HepG2 (cell line): Measurements from ENCODE around the gene PROSER1. TPM values are rescaled to one million over a fixed set of nuclear protein-coding genes. Genes with fewer than 3 reads are reported as not detected.

Experiments used
- ATAC-seq: fragments of 200-7000 bp; cut with Tn5 transposase; 3 replicates; pipeline ENCODE4 v1.9.1; 2020; ENCODE audit warnings: mild to moderate bottlenecking, moderate library complexity
- BruUV-seq: library from RNA; stranded (reverse); fragments of 400-500 nt; replicated peaks from 2 replicates; lab custom pipeline; 2021; lab: Mats Ljungman, UMichigan
- CTCF ChIA-PET: fragments of 300-600 bp; formaldehyde crosslinking; extraction: SDS; loops from one replicate; lab custom pipeline; 2021; ENCODE audit warnings: low total read pairs, inconsistent platforms, low intra/inter-chr PET ratio; lab: Yijun Ruan, JAX
- POLR2A ChIA-PET: fragments of 350-600 bp; sonication (Branson Sonifier 250); formaldehyde crosslinking; loops from one replicate; lab custom pipeline; 2020; ENCODE audit warnings: antibody characterized with exemption, inconsistent platforms; lab: Yijun Ruan, JAX
- DNase-seq: peaks from one replicate; pipeline ENCODE4 v3.0.0-alpha.2; 2015; ENCODE audit warnings: low spot score
- FAIRE-seq: peaks from 3 replicates; lab custom pipeline; 2011; peaks lifted over from hg19 to GRCh38; lab: Jason Lieb, UNC
- H2AFZ ChIP-seq: one replicate; pipeline ENCODE4 v1.6.1; 2011; ENCODE audit warnings: low read length, inconsistent platforms
- H3K27ac ChIP-seq: fragments of 300-600 bp; 3 replicates; pipeline ENCODE4 v1.8.0; 2011; ENCODE audit warnings: mixed run types, mild to moderate bottlenecking, mixed read lengths, low read length, inconsistent platforms; ENCODE audit not compliant: insufficient read depth; ENCODE audit errors: extremely low read length
- H3K27me3 ChIP-seq, 2 experiments: fragments of 200-600 bp in 1 of 2; 2 replicates in 1 of 2; 3 replicates in 1 of 2; pipeline versions ENCODE4 v1.6.0 to v1.8.0; 2011; ENCODE audit warnings: low read length in 2 of 2, mild to moderate bottlenecking in 2 of 2, moderate library complexity in 2 of 2, inconsistent platforms in 1 of 2; ENCODE audit not compliant: insufficient read depth in 2 of 2, control insufficient read depth in 1 of 2
- H3K36me3 ChIP-seq, 2 experiments: fragments of 200-600 bp in 1 of 2; replicated peaks in 1 of 2; 2 replicates in 1 of 2; 3 replicates in 1 of 2; pipeline versions ENCODE4 v1.5.1 to v1.8.0; 2011; ENCODE audit warnings: low read length in 2 of 2, inconsistent platforms in 1 of 2; ENCODE audit not compliant: insufficient read depth in 2 of 2, control insufficient read depth in 1 of 2
- H3K4me1 ChIP-seq: 2 replicates; pipeline ENCODE4 v1.5.1; 2012; ENCODE audit warnings: low read length, inconsistent platforms; ENCODE audit not compliant: insufficient read depth
- H3K4me2 ChIP-seq: 2 replicates; pipeline ENCODE4 v1.6.0; 2011; ENCODE audit warnings: low read depth, low read length, inconsistent platforms
- H3K4me3 ChIP-seq, 3 experiments: fragments of 200-600 bp in 1 of 3; sonication (generic), shearing (Covaris generic) in 1 of 3; replicated peaks in 1 of 3; 2 replicates each; pipeline ENCODE4 v1.5.1; 2011 to 2016; ENCODE audit warnings: low read length in 3 of 3, inconsistent platforms in 2 of 3, low read depth in 2 of 3, mild to moderate bottlenecking in 2 of 3, control low read depth in 1 of 3, mixed read lengths in 1 of 3; ENCODE audit not compliant: insufficient read depth in 1 of 3
- H3K79me2 ChIP-seq: one replicate; pipeline ENCODE4 v1.6.1; 2011; ENCODE audit warnings: low read length, inconsistent platforms; ENCODE audit not compliant: insufficient read depth
- H3K9ac ChIP-seq: 2 replicates; pipeline ENCODE4 v1.6.0; 2011; ENCODE audit warnings: mild to moderate bottlenecking, low read depth, low read length, inconsistent platforms; ENCODE audit not compliant: insufficient read depth
- H3K9me3 ChIP-seq: 2 replicates; pipeline ENCODE4 v1.5.1; 2012; ENCODE audit warnings: mild to moderate bottlenecking, low read length
- H4K20me1 ChIP-seq: 2 replicates; pipeline ENCODE4 v1.6.0; 2011; ENCODE audit warnings: inconsistent platforms, mild to moderate bottlenecking, low read length, moderate library complexity; ENCODE audit not compliant: insufficient read depth
- HDAC6 ChIP-seq: fragments of 200-600 bp; sonication (generic); IDR thresholded peaks from 2 replicates; pipeline ENCODE4 v1.7.0; 2017; ENCODE audit warnings: mild to moderate bottlenecking, antibody characterized with exemption, low read length, low read depth
- HNRNPK ChIP-seq: fragments of 200-400 bp; formaldehyde crosslinking; IDR thresholded peaks from 2 replicates; pipeline ENCODE4 v1.6.1; 2018; ENCODE audit warnings: low read length, low read depth, moderate library complexity, mild to moderate bottlenecking; ENCODE audit not compliant: poor library complexity, severe bottlenecking
- MEIS2 ChIP-seq: sonication (generic); formaldehyde crosslinking; IDR thresholded peaks from 2 replicates; pipeline ENCODE4 v1.9.0; 2021; ENCODE audit warnings: mild to moderate bottlenecking, missing genetic modification reagents
- U2AF2 ChIP-seq: fragments of 200-400 bp; formaldehyde crosslinking; IDR thresholded peaks from 2 replicates; pipeline ENCODE4 v1.6.1; 2017; ENCODE audit warnings: low read depth, mild to moderate bottlenecking, low read length
- ZKSCAN5 ChIP-seq: sonication (generic); formaldehyde crosslinking; IDR thresholded peaks from 2 replicates; pipeline ENCODE4 v1.5.1; 2020; ENCODE audit warnings: mild to moderate bottlenecking, missing genetic modification reagents
- ZNF567 ChIP-seq: sonication (generic); formaldehyde crosslinking; IDR thresholded peaks from 2 replicates; pipeline ENCODE4 v1.8.1; 2023; ENCODE audit warnings: mild to moderate bottlenecking, missing genetic modification reagents, borderline replicate concordance
- in situ Hi-C: cut with HindIII; loops from 2 replicates; pipeline ENCODE4 v1.10.0; 2017; ENCODE audit warnings: low pct_unique_long_range_greater_than_20kb; ENCODE audit not compliant: extremely low pct_ligation_motif_present
- intact Hi-C: fragments of 100-400 bp; cut with micrococcal nuclease; formaldehyde crosslinking; loops from one replicate; pipeline ENCODE4 v1.10.0; 2022; ENCODE audit not compliant: unreplicated experiment
- polyA plus RNA-seq, 8 experiments: library from polyadenylated mRNA; depleted of rRNA in 3 of 8; stranded (reverse) in 7 of 8; unstranded in 1 of 8; fragments of >200 nt; fragmentation: Illumina TruSeq in 4 of 8; extraction: Trizol in 4 of 8; gene quantifications; 2 replicates each; pipeline versions ENCODE4 v1.2.1 to v1.2.3, GENCODE V29; 2011 to 2016; ENCODE audit warnings: low read depth in 4 of 8, missing spikeins in 1 of 8, mixed read lengths in 1 of 8; ENCODE audit not compliant: insufficient read depth in 1 of 8
- total RNA-seq, 5 experiments: library from RNA; depleted of rRNA; stranded (reverse); fragments of >200 nt; fragmentation: Illumina TruSeq; extraction: Trizol; gene quantifications; 2 replicates each; pipeline ENCODE4 v1.2.3, GENCODE V29; 2016; ENCODE audit warnings: low read depth in 1 of 5
- TF ChIP-seq, protein P1 (sequence below): sonication (generic); formaldehyde crosslinking; IDR thresholded peaks from 2 replicates; pipeline ENCODE4 v1.4.0; 2020; ENCODE audit warnings: missing genetic modification reagents

Gene PROSER1
- total and polyA plus RNA-seq, 2 of the 13 experiments (the other 11 are each of a cell fraction or from before 2014, with no cell fraction given): 11.4 to 17.2 TPM

DNA sequence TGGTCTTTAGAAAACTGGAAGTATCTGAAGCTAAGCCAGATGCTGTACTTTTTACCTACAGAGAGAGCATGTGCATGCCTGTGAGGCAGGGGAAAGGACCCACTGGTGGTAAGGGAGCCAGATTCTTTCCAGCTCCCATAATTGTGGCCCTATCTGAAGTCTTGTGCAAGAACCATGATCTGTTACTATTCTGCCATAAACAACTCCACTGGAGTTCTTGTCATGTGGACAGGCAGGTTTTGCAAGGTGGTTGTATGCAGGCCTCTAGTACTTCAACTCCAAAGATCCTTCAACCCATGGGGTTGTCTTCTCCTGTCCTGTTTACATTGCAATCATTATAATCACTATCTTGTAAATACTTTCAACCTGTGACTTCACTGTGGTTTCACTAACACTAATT is 14.1 kb downstream of the PROSER1 start:
- DNase-seq (no peak), ATAC-seq (no peak), FAIRE-seq (no peak)
- Histone ChIP-seq H3K79me2 (no peaks in the 10 kb centered on the region), H2AFZ (no peak overlapping the region), H3K4me1 (no peaks in the 10 kb centered on the region), H3K9me3 (no peaks in the 10 kb centered on the region), H3K4me2 (no peak overlapping the region), H3K27ac (no peak overlapping the region), H3K36me3 (peaks cover 9 to 61% of the 10 kb centered on the region in 2 experiments), H3K4me3 (no peak overlapping the region), H3K27me3 (no peaks in the 10 kb centered on the region), H4K20me1 (no peaks in the 10 kb centered on the region)
- intact Hi-C loops: no loop called here
- BruUV-seq: no TSS peak
- CTCF ChIA-PET: no interaction called here
- TF ChIP-seq HDAC6: no peak
- TF ChIP-seq U2AF2: no peak
- TF ChIP-seq, protein P1, sequence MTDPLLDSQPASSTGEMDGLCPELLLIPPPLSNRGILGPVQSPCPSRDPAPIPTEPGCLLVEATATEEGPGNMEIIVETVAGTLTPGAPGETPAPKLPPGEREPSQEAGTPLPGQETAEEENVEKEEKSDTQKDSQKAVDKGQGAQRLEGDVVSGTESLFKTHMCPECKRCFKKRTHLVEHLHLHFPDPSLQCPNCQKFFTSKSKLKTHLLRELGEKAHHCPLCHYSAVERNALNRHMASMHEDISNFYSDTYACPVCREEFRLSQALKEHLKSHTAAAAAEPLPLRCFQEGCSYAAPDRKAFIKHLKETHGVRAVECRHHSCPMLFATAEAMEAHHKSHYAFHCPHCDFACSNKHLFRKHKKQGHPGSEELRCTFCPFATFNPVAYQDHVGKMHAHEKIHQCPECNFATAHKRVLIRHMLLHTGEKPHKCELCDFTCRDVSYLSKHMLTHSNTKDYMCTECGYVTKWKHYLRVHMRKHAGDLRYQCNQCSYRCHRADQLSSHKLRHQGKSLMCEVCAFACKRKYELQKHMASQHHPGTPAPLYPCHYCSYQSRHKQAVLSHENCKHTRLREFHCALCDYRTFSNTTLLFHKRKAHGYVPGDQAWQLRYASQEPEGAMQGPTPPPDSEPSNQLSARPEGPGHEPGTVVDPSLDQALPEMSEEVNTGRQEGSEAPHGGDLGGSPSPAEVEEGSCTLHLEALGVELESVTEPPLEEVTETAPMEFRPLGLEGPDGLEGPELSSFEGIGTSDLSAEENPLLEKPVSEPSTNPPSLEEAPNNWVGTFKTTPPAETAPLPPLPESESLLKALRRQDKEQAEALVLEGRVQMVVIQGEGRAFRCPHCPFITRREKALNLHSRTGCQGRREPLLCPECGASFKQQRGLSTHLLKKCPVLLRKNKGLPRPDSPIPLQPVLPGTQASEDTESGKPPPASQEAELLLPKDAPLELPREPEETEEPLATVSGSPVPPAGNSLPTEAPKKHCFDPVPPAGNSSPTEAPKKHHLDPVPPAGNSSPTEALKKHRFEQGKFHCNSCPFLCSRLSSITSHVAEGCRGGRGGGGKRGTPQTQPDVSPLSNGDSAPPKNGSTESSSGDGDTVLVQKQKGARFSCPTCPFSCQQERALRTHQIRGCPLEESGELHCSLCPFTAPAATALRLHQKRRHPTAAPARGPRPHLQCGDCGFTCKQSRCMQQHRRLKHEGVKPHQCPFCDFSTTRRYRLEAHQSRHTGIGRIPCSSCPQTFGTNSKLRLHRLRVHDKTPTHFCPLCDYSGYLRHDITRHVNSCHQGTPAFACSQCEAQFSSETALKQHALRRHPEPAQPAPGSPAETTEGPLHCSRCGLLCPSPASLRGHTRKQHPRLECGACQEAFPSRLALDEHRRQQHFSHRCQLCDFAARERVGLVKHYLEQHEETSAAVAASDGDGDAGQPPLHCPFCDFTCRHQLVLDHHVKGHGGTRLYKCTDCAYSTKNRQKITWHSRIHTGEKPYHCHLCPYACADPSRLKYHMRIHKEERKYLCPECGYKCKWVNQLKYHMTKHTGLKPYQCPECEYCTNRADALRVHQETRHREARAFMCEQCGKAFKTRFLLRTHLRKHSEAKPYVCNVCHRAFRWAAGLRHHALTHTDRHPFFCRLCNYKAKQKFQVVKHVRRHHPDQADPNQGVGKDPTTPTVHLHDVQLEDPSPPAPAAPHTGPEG: no peak
- TF ChIP-seq ZKSCAN5 (CRISPR knock-in tag): no peak
- TF ChIP-seq MEIS2 (CRISPR knock-in tag): no peak
- no peak for TF ChIP-seq HNRNPK
- TF ChIP-seq ZNF567 (CRISPR knock-in tag): no peak
- TF ChIP-seq, all 625 proteins: peak for 0
- in situ Hi-C loops: no loop called here
- no peak overlapping the region for H3K9ac ChIP-seq
- POLR2A ChIA-PET: no interaction called here
